Parathyroid adenoma (tissue), 2 donors: Measurements from ENCODE around the gene FBXO48.
A peak's percentile ranks its signal among the peaks of the same experiment; 100 is the strongest.
"Not testable (repeated sequence)": the region's sequence is repeated elsewhere in the genome, so short reads cannot be mapped to it uniquely, and the experiment has no call there.

Experiments used
- H2AFZ ChIP-seq: fragments of 300-600 bp; sonication (generic); one replicate; pipeline ENCODE4 v1.7.0; 2017; ENCODE audit warnings: antibody characterized with exemption, mild to moderate bottlenecking
- H3K27ac ChIP-seq: fragments of 300-600 bp; sonication (generic); one replicate; pipeline ENCODE4 v1.7.0; 2017
- H3K27me3 ChIP-seq: fragments of 300-600 bp; sonication (generic); one replicate; pipeline ENCODE4 v1.7.0; 2017; ENCODE audit warnings: low read length; ENCODE audit not compliant: control insufficient read depth, insufficient read depth
- H3K36me3 ChIP-seq: fragments of 300-600 bp; sonication (generic); one replicate; pipeline ENCODE4 v1.7.0; 2017; ENCODE audit warnings: low read length; ENCODE audit not compliant: control insufficient read depth, insufficient read depth
- H3K4me1 ChIP-seq: fragments of 300-600 bp; sonication (generic); one replicate; pipeline ENCODE4 v1.7.0; 2017; ENCODE audit warnings: control low read depth
- H3K4me2 ChIP-seq: fragments of 300-600 bp; sonication (generic); one replicate; pipeline ENCODE4 v1.7.0; 2017; ENCODE audit warnings: low read length
- H3K4me3 ChIP-seq: fragments of 300-600 bp; sonication (generic); one replicate; pipeline ENCODE4 v1.7.0; 2017; ENCODE audit warnings: low read depth, low read length
- H3K79me2 ChIP-seq: fragments of 300-600 bp; sonication (generic); one replicate; pipeline ENCODE4 v1.7.0; 2017; ENCODE audit warnings: control low read depth
- H3K9ac ChIP-seq: fragments of 300-600 bp; sonication (generic); one replicate; pipeline ENCODE4 v1.7.0; 2017; ENCODE audit warnings: mild to moderate bottlenecking
- H3K9me3 ChIP-seq: fragments of 300-600 bp; sonication (generic); one replicate; pipeline ENCODE4 v1.7.0; 2017; ENCODE audit warnings: low read length; ENCODE audit not compliant: control insufficient read depth
- CTCF ChIP-seq: fragments of 300-600 bp; sonication (generic); IDR thresholded peaks from one replicate; pipeline ENCODE4 v1.7.0; 2017; ENCODE audit warnings: antibody characterized with exemption, mild to moderate bottlenecking
- donor health status: primary hyperparathyroidism.

FBXO48 gene

GRCh38 chr2:68499133-68499532 is 32.0 kb upstream of the FBXO48 start:
- no peaks in the 10 kb centered on the region for H3K9me3 ChIP-seq
- H3K4me1 ChIP-seq = no peaks in the 10 kb centered on the region
- no peak overlapping the region for H3K9ac ChIP-seq
- no peaks in the 10 kb centered on the region for H3K27me3 ChIP-seq
- H2AFZ ChIP-seq = no peak overlapping the region
- no peak overlapping the region for H3K4me3 ChIP-seq
- H3K4me2 ChIP-seq = no peak overlapping the region
- H3K79me2 ChIP-seq = no peaks in the 10 kb centered on the region
- no peaks in the 10 kb centered on the region for H3K36me3 ChIP-seq
- no peak for TF ChIP-seq CTCF
- H3K27ac ChIP-seq = no peak overlapping the region

- no peaks in the 10 kb centered on the region for H3K9me3 ChIP-seq
- no peak overlapping the region for H2AFZ ChIP-seq
- H3K36me3 ChIP-seq = no peaks in the 10 kb centered on the region
- TF ChIP-seq CTCF = no peak
- H3K27me3 ChIP-seq = no peaks in the 10 kb centered on the region
- H3K4me2 ChIP-seq = no peak overlapping the region
- no peaks in the 10 kb centered on the region for H3K79me2 ChIP-seq
- H3K27ac ChIP-seq = no peak overlapping the region
- no peak overlapping the region for H3K4me3 ChIP-seq
- H3K9ac ChIP-seq = no peak overlapping the region
- H3K4me1 ChIP-seq = no peaks in the 10 kb centered on the region
Observed at GRCh38 chr2:68491582-68491981, 24.5 kb upstream of the FBXO48 start.

- H3K27me3 ChIP-seq = no peaks in the 10 kb centered on the region
- no peak overlapping the region for H3K9ac ChIP-seq
- H3K4me3 ChIP-seq = no peak overlapping the region
- no peak for TF ChIP-seq CTCF
- H3K27ac ChIP-seq = no peak overlapping the region
- no peaks in the 10 kb centered on the region for H3K4me1 ChIP-seq
- H2AFZ ChIP-seq = no peak overlapping the region
- no peaks in the 10 kb centered on the region for H3K9me3 ChIP-seq
- H3K36me3 ChIP-seq = no peaks in the 10 kb centered on the region
- H3K79me2 ChIP-seq = no peaks in the 10 kb centered on the region
- no peak overlapping the region for H3K4me2 ChIP-seq
Observed at GRCh38 chr2:68489282-68489681, 22.2 kb upstream of the FBXO48 start.

GRCh38 chr2:68488605-68489004 is 21.5 kb upstream of the FBXO48 start:
- H3K27ac ChIP-seq, H3K27me3 ChIP-seq, H3K4me3 ChIP-seq, H3K4me1 ChIP-seq, H3K4me2 ChIP-seq, H3K9ac ChIP-seq, H3K79me2 ChIP-seq, H3K9me3 ChIP-seq, H3K36me3 ChIP-seq, H2AFZ ChIP-seq: not testable (repeated sequence)

GRCh38 chr2:68487773-68488355 is 20.8 kb upstream of the FBXO48 start:
- no peaks in the 10 kb centered on the region for H3K27me3 ChIP-seq
- no peak overlapping the region for H3K9ac ChIP-seq
- no peak overlapping the region for H3K27ac ChIP-seq
- no peak overlapping the region for H3K4me2 ChIP-seq
- H2AFZ ChIP-seq = no peak overlapping the region
- H3K36me3 ChIP-seq = no peaks in the 10 kb centered on the region
- H3K4me3 ChIP-seq = no peak overlapping the region
- H3K9me3 ChIP-seq = no peaks in the 10 kb centered on the region
- no peaks in the 10 kb centered on the region for H3K4me1 ChIP-seq
- no peaks in the 10 kb centered on the region for H3K79me2 ChIP-seq
- peak; percentile 48 for TF ChIP-seq CTCF
